H1 (cell line): ENCODE measurements around the gene ANO2. TPM values are rescaled to one million over a fixed set of nuclear protein-coding genes. Genes with fewer than 3 reads are reported as not detected.

ENCODE experiments used
- CTCF ChIA-PET: fragments of 300-600 bp; sonication (Branson Sonifier 250); formaldehyde crosslinking; loops from one replicate; lab custom pipeline; 2021; ENCODE audit not compliant: partially characterized antibody; lab: Charles Lee
- POLR2A ChIA-PET: fragments of 300-600 bp; sonication (Branson Sonifier 250); formaldehyde crosslinking; loops from one replicate; lab custom pipeline; 2021; ENCODE audit warnings: inconsistent platforms; ENCODE audit not compliant: partially characterized antibody; lab: Charles Lee
- DNase-seq, 2 experiments: peaks; one replicate each; pipeline versions ENCODE4 v3.0.0 to v3.0.0-alpha.2; 2010 to 2022; ENCODE audit warnings: low spot score in 2 of 2, low read depth in 1 of 2, mixed read lengths in 1 of 2
- FAIRE-seq: peaks from 2 replicates; lab custom pipeline; 2011; peaks lifted over from hg19 to GRCh38; lab: Jason Lieb, UNC
- H2AFZ ChIP-seq: 2 replicates; pipeline ENCODE4 v1.8.1; 2012; ENCODE audit warnings: low read length, inconsistent platforms
- H2AK5ac ChIP-seq: 2 replicates; pipeline ENCODE4 v1.6.1; 2013; ENCODE audit warnings: low read depth, low read length
- H2BK120ac ChIP-seq: replicated peaks from 2 replicates; pipeline ENCODE3; 2013; ENCODE audit warnings: low read depth, low read length, inconsistent platforms
- H2BK12ac ChIP-seq: 2 replicates; pipeline ENCODE4 v1.6.1; 2013; ENCODE audit warnings: low read depth, low read length
- H2BK15ac ChIP-seq: 2 replicates; pipeline ENCODE4 v1.6.1; 2013; ENCODE audit warnings: low read length
- H2BK20ac ChIP-seq: 2 replicates; pipeline ENCODE4 v1.6.1; 2013; ENCODE audit warnings: low read length
- H2BK5ac ChIP-seq: 2 replicates; pipeline ENCODE4 v1.6.1; 2013; ENCODE audit warnings: low read depth, low read length
- H3K14ac ChIP-seq: 2 replicates; pipeline ENCODE4 v1.6.1; 2013; ENCODE audit warnings: inconsistent platforms; ENCODE audit not compliant: insufficient read length
- H3K18ac ChIP-seq: 2 replicates; pipeline ENCODE4 v1.6.1; 2013; ENCODE audit warnings: low read length; ENCODE audit errors: extremely low read depth
- H3K23ac ChIP-seq: 2 replicates; pipeline ENCODE4 v1.6.1; 2013; ENCODE audit warnings: inconsistent platforms; ENCODE audit not compliant: insufficient read length
- H3K23me2 ChIP-seq: 2 replicates; pipeline ENCODE4 v1.6.1; 2013; ENCODE audit warnings: low read depth, low read length
- H3K27ac ChIP-seq: 2 replicates; pipeline ENCODE4 v1.6.1; 2011; ENCODE audit warnings: low read depth, low read length, inconsistent platforms
- H3K27me3 ChIP-seq, 4 experiments: replicated peaks in 1 of 4; 1 replicate in 1 of 4; 2 replicates in 3 of 4; pipeline versions ENCODE4 v1.6.1 to v1.8.1; 2011 to 2013; ENCODE audit warnings: low read length in 3 of 4, mild to moderate bottlenecking in 3 of 4, inconsistent platforms in 2 of 4, mixed read lengths in 2 of 4, moderate library complexity in 1 of 4; ENCODE audit not compliant: control insufficient read depth in 3 of 4, insufficient read depth in 3 of 4; ENCODE audit errors: extremely low read depth in 1 of 4
- H3K36me3 ChIP-seq, 4 experiments: 2 replicates each; pipeline versions ENCODE4 v1.6.1 to v1.8.1; 2011 to 2013; ENCODE audit warnings: mild to moderate bottlenecking in 4 of 4, low read length in 3 of 4, moderate library complexity in 2 of 4, control low read depth in 1 of 4, inconsistent platforms in 1 of 4; ENCODE audit not compliant: insufficient read depth in 4 of 4, control insufficient read depth in 2 of 4
- H3K4ac ChIP-seq: replicated peaks from 2 replicates; pipeline ENCODE3; 2013; ENCODE audit warnings: low read length, low read depth, mixed read lengths, inconsistent platforms; ENCODE audit not compliant: insufficient read length
- H3K4me1 ChIP-seq, 4 experiments: replicated peaks in 1 of 4; 1 replicate in 1 of 4; 2 replicates in 3 of 4; pipeline versions ENCODE4 v1.6.1 to v1.8.1; 2011 to 2013; ENCODE audit warnings: low read length in 3 of 4, inconsistent platforms in 2 of 4, mixed read lengths in 1 of 4; ENCODE audit not compliant: insufficient read depth in 4 of 4, control insufficient read depth in 3 of 4
- H3K4me2 ChIP-seq, 2 experiments: 2 replicates each; pipeline versions ENCODE4 v1.6.1 to v1.8.1; 2011 to 2013; ENCODE audit warnings: low read depth in 2 of 2, low read length in 2 of 2, control low read depth in 1 of 2, inconsistent platforms in 1 of 2, mild to moderate bottlenecking in 1 of 2; ENCODE audit not compliant: insufficient read depth in 1 of 2
- H3K4me3 ChIP-seq, 4 experiments: fragments of 200-600, 300-600 bp in 1 of 4; sonication (generic), shearing (Covaris generic), sonication (Bioruptor Twin) in 1 of 4; 2 replicates each; pipeline versions ENCODE4 v1.5.1 to v1.8.1; 2011 to 2016; ENCODE audit warnings: low read length in 4 of 4, low read depth in 3 of 4, control low read depth in 2 of 4, inconsistent platforms in 2 of 4, mild to moderate bottlenecking in 2 of 4, mixed read lengths in 1 of 4, moderate library complexity in 1 of 4; ENCODE audit not compliant: insufficient read depth in 2 of 4; ENCODE audit errors: extremely low read depth in 1 of 4
- H3K56ac ChIP-seq: replicated peaks from 2 replicates; pipeline ENCODE3; 2013; ENCODE audit warnings: low read depth, mild to moderate bottlenecking, mixed read lengths, low read length, inconsistent platforms; ENCODE audit not compliant: insufficient read length
- H3K79me1 ChIP-seq: 2 replicates; pipeline ENCODE4 v1.6.1; 2013; ENCODE audit warnings: low read depth, low read length, control low read depth
- H3K79me2 ChIP-seq, 2 experiments: 2 replicates each; pipeline versions ENCODE4 v1.6.1 to v1.8.1; 2012 to 2013; ENCODE audit warnings: low read length in 2 of 2, mild to moderate bottlenecking in 2 of 2, inconsistent platforms in 1 of 2; ENCODE audit not compliant: insufficient read depth in 2 of 2, control insufficient read depth in 1 of 2
- H3K9ac ChIP-seq, 4 experiments: replicated peaks in 1 of 4; 1 replicate in 1 of 4; 2 replicates in 3 of 4; pipeline versions ENCODE4 v1.6.1 to v1.8.1; 2011 to 2013; ENCODE audit warnings: low read depth in 3 of 4, low read length in 3 of 4, control low read depth in 2 of 4, mild to moderate bottlenecking in 2 of 4, moderate library complexity in 2 of 4, inconsistent platforms in 1 of 4; ENCODE audit errors: extremely low read depth in 1 of 4
- H3K9me3 ChIP-seq, 2 experiments: 2 replicates each; pipeline versions ENCODE4 v1.6.1 to v1.8.1; 2012 to 2013; ENCODE audit warnings: mild to moderate bottlenecking in 2 of 2, moderate library complexity in 2 of 2, control low read depth in 1 of 2, inconsistent platforms in 1 of 2, low read depth in 1 of 2, low read length in 1 of 2, mixed read lengths in 1 of 2; ENCODE audit not compliant: insufficient read depth in 2 of 2
- H4K20me1 ChIP-seq, 2 experiments: replicated peaks in 1 of 2; 2 replicates each; pipeline versions ENCODE3 to v1.8.1; 2011 to 2013; ENCODE audit warnings: inconsistent platforms in 2 of 2, low read length in 2 of 2, mild to moderate bottlenecking in 1 of 2; ENCODE audit not compliant: insufficient read depth in 2 of 2, control insufficient read depth in 1 of 2
- H4K5ac ChIP-seq: 2 replicates; pipeline ENCODE4 v1.6.1; 2013; ENCODE audit warnings: low read length, low read depth, mixed read lengths, inconsistent platforms; ENCODE audit not compliant: insufficient read length
- H4K8ac ChIP-seq: 2 replicates; pipeline ENCODE4 v1.8.0; 2013; ENCODE audit warnings: mild to moderate bottlenecking, moderate library complexity, low read length, inconsistent platforms; ENCODE audit not compliant: insufficient read depth; ENCODE audit errors: extremely low read depth
- H4K91ac ChIP-seq: replicated peaks from 2 replicates; pipeline ENCODE3; 2013; ENCODE audit warnings: low read length, mixed read lengths, inconsistent platforms; ENCODE audit not compliant: insufficient read length
- RAD21 ChIP-seq, 2 experiments: IDR thresholded peaks in 1 of 2; conservative IDR thresholded peaks in 1 of 2; 2 replicates each; pipeline ENCODE4 v1.6.1; 2011; ENCODE audit warnings: low read depth in 2 of 2, low read length in 2 of 2, improper control_type of control experiment in 1 of 2, inconsistent platforms in 1 of 2, mild to moderate bottlenecking in 1 of 2, moderate library complexity in 1 of 2
- RBBP5 ChIP-seq: IDR thresholded peaks from 2 replicates; pipeline ENCODE4 v1.7.1; 2012; ENCODE audit warnings: low read depth, mild to moderate bottlenecking, inconsistent platforms, low read length, moderate library complexity, borderline replicate concordance
- TCF12 ChIP-seq: IDR thresholded peaks from 2 replicates; pipeline ENCODE4 v1.6.1; 2011; ENCODE audit warnings: low read depth, mild to moderate bottlenecking, low read length
- WGBS, 2 experiments: shearing (Covaris generic) in 1 of 2; methylation state at CpG; one replicate each; pipeline versions ENCODE4 v1.1.6 to v1.1.7; 2013 to 2015; ENCODE audit warnings: low lambda C conversion rate in 2 of 2, mixed read lengths in 2 of 2, inconsistent platforms in 1 of 2, low coverage in 1 of 2, missing lambda C conversion rate in 1 of 2; ENCODE audit not compliant: insufficient replicate concordance in 2 of 2, insufficient coverage in 1 of 2, insufficient read length in 1 of 2; ENCODE audit errors: extremely low coverage in 1 of 2, missing lambda C conversion rate in 1 of 2; 5-methylcytosine and 5-hydroxymethylcytosine counted together
- polyA plus RNA-seq, 7 experiments: library from polyadenylated mRNA; depleted of rRNA in 3 of 7; stranded (reverse) in 5 of 7; unstranded in 2 of 7; fragments of >200 nt in 5 of 7; fragments of 200-250 nt in 2 of 7; gene quantifications; 1 replicate in 5 of 7; 2 replicates in 1 of 7; 4 replicates in 1 of 7; pipeline versions ENCODE4 v1.2.1 to v1.2.3, GENCODE V29; 2011 to 2013; ENCODE audit warnings: missing spikeins in 2 of 7, mixed read lengths in 2 of 7
- total RNA-seq: library from RNA; stranded (reverse); fragmentation: NEBNext Ultra II Directional; extraction: Animal tissue kit (Norgen Biotek cat#: 25700); gene quantifications from 2 replicates; pipeline ENCODE4 v1.2.1, GENCODE V29; 2021

The ANO2 gene
- total and polyA plus RNA-seq, 2 of the 8 experiments (the other 6 are each of a cell fraction or from before 2014, with no cell fraction given), result 1.9 to 5.5 TPM

- Histone ChIP-seq H2BK15ac (no peak overlapping the region), H3K14ac (no peak overlapping the region), H3K4me2 (no peak overlapping the region; a peak in 1 of 4 replicates), H4K8ac (no peak overlapping the region), H2AFZ (no peak overlapping the region), H3K4me3 (no peak overlapping the region), H3K56ac (no peak overlapping the region), H3K18ac (no peak overlapping the region), H3K27ac (no peak overlapping the region), H3K23ac (no peak overlapping the region), H3K23me2 (no peaks in the 10 kb centered on the region), H2BK12ac (no peak overlapping the region; the same call in 1 of the 2 replicates), H3K4ac (no peak overlapping the region), H3K27me3 (no peaks in the 10 kb centered on the region), H2BK120ac (no peak overlapping the region), H3K36me3 (no peaks in the 10 kb centered on the region), H3K79me1 (no peaks in the 10 kb centered on the region), H3K79me2 (no peaks in the 10 kb centered on the region), H4K20me1 (no peaks in the 10 kb centered on the region), H2BK5ac (no peak overlapping the region), H4K5ac (no peak overlapping the region), H2AK5ac (no peak overlapping the region), H3K4me1 (peaks cover 0 to 15% (median 4%) of the 10 kb centered on the region in 4 experiments; a peak in 5 of 7 replicates), H2BK20ac (no peak overlapping the region), H3K9ac (no peak overlapping the region), H4K91ac (no peak overlapping the region), H3K9me3 (no peaks in the 10 kb centered on the region)
- ChIA-PET CTCF (interaction anchor here (0.7 to 2.8 kb wide), 10 partner anchors 10 to 701 kb away, joined by 3 to 18 read pairs (median 6); no protein-coding TSS in a partner anchor), POLR2A (interaction anchor here (1.3 to 1.4 kb wide), 2 partner anchors 10 to 18 kb away, joined by 3 read pairs; no protein-coding TSS in a partner anchor)
- FAIRE-seq (no peak), DNase-seq (peak in 1 of 2 experiments; percentile 48)
- TF ChIP-seq RBBP5, result no peak
- 0 out of 2 replicates have a peak, but pooled peaks have one; percentile 19 for TF ChIP-seq TCF12
- TF ChIP-seq RAD21 (IDR thresholded peaks at IDR 0.05 in 1 of 2, conservative IDR thresholded peaks at IDR 0.05 in 1 of 2; ENCODE audit: low read depth in 2 of 2, low read length in 2 of 2), result 0 out of 4 replicates have a peak, but pooled peaks of 1 of the 2 experiments have one; percentile 3
- 80% methylated on average over 10 of the region's 10 CpGs; no CpG with 5 or more reads in 1 of the 2 experiments for WGBS, 2 experiments
These were observed 71.7 kb downstream of the ANO2 start for GRCh38 chr12:5873281-5873919.
